GM12874 (cell line): ENCODE results near the gene NELFB.

ENCODE experiments used
- CTCF ChIP-seq: IDR thresholded peaks from 2 replicates; pipeline ENCODE4 v1.5.1; 2011; ENCODE audit warnings: low read depth, mild to moderate bottlenecking, control low read depth, low read length, moderate library complexity; ENCODE audit not compliant: insufficient read depth

NELFB gene

DNA sequence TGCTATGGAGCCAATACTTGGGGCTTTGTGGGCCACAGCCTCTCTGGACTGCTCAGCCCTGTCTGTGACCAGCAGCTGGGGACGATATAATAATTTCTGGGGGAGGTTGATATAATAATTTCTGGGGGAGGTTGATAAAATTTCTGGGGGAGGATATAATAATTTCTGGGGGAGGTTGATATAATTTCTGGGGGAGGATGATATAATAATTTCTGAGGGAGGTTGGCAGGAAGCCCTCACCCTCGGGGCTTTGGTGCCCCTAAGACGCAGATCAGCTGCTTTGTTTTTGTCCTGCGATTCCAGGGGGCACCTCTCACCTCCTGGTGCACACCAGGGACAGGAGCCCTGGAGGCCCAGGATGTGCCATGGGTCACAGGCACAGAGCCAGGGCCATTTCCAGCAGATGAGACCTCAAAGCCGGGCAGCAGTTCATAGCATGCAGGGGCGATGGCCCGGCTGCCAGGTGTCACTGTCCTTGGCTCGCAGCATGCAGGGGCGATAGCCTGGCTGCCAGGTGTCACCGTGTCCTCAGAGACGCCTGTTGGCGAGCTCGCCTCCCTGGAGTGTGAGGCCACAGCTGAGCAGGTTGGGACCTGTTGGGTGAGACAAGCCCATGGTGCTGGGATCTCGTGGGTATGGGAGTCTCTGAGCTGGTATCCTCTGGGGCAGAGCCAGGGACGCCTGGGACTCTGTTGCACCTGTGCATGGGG, 18.6 kb downstream of the NELFB start:
- no peak for TF ChIP-seq CTCF

- TF ChIP-seq CTCF: no peak
Measured at GRCh38 chr9:137275203-137275587, 20.1 kb downstream of the NELFB start.

- 0 out of 2 replicates have a peak, but pooled peaks have one; percentile 2 for TF ChIP-seq CTCF
Measured at GRCh38 chr9:137275588-137276472, 20.7 kb downstream of the NELFB start.

DNA sequence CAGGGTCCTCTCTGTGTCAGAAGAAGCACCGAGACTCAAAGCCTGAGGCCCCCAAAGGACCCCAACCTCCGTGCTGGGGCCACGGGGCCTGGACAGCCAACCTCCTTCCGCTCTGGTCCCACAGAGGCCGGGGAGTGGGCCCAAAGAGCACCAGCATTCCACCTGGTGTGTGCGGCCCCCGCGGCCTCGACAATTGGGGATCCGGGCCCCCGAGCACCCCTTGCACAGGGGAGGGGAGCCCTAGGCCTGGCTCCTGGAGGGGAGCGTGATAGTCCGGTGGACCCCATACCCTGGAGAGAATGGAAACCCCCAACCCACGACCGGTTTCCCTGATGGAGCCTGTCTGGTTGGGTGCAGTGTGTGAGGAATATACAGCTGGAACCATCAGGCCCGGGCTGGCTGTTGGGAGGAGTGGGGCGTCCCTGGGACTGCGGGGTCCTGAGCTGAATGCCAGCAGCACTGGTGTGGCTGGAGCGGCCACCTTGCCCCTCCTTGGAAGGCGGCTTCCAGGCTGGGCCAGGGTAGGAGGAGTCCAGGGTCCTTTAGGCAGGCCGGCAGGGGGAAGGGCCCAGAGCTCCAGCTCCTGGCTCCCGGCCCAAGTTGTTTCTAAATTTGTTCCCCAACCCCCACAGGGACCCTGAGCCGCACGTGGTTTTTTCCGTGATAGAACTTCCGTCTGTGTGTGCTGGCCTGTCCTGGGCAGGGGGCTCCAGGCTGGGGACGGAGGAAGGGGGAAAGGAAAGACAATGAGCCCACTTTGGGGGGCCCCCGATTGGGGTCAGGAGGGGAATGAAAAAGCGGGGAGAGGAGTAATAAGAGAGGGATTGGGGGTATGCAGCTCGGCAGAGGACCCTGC, 21.6 kb downstream of the NELFB start:
- no peak for TF ChIP-seq CTCF

- peak; percentile 30; the same call in 1 of the 2 replicates for TF ChIP-seq CTCF
Measured at GRCh38 chr9:137277329-137278041, 22.4 kb downstream of the NELFB start, which contains the start of gene TOR4A. Gene TOR4A, plus strand, starts transcription at chr9:137277726. Its CDS starts 964 bp downstream, at chr9:137278690.

DNA sequence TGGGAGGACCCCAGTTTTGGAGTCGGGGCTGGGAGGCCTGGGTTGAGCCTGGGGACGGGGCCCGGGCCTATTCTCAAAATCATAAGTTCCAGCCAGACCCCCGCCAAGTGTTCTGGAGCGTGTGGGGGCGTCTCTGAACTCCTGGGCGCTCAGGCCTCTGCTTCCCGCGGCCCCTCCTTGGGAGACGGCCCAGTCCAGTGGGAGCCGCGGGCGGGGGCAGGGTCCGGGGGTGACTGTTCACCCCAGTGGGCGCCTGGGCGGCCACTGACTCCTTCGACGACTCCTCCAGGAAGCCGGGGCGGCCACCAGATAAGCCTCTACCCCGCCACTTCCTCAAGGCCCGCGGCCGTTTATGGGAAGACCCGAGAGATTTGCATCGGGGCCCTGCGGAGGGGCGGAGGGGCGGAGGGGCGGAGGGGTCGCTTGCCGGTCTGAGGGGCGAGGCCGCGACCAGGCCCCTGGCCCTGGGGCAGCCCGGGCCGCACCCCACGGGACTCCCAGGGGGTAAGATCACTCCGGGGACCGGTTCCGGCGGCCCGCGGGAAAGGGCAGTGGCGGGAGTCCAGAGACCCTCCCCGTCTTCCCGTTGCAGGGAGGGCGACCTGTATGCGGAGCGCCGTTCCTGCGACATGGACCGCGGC, 23.1 kb downstream of the NELFB start:
- TF ChIP-seq CTCF: no peak
